ENCODE measurements around the gene RIPOR3. TPM values are rescaled to one million over a fixed set of nuclear protein-coding genes. Genes with fewer than 3 reads are reported as not detected.
A peak's percentile ranks its signal among the peaks of the same experiment; 100 is the strongest.

RIPOR3 gene
- total RNA-seq, 1 donor = 6.5 TPM

DNA sequence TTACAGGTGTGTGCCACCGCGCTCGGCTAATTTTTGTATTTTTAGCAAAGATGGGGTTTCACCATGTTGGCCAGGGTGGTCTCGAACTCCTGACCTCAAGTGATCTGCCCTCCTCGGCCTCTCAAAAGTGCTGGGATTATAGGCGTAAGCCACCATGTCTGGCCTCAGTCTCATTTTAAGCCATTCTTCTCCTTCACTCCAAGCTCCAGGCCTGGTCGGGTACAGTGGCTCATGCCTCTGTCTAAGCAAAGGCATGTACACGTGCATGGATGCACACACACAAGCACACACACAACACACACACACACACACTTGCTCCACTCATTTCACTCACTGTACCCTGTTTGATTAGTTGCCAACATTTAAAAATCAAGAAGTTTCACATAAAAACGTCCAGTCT, 32.3 kb upstream of the RIPOR3 start:
- no peak for DNase-seq (ENCODE audit: low read depth)
- H3K4me3 ChIP-seq (ENCODE audit: low read depth, low read length) = no peak overlapping the region
- TF ChIP-seq, protein P1, sequence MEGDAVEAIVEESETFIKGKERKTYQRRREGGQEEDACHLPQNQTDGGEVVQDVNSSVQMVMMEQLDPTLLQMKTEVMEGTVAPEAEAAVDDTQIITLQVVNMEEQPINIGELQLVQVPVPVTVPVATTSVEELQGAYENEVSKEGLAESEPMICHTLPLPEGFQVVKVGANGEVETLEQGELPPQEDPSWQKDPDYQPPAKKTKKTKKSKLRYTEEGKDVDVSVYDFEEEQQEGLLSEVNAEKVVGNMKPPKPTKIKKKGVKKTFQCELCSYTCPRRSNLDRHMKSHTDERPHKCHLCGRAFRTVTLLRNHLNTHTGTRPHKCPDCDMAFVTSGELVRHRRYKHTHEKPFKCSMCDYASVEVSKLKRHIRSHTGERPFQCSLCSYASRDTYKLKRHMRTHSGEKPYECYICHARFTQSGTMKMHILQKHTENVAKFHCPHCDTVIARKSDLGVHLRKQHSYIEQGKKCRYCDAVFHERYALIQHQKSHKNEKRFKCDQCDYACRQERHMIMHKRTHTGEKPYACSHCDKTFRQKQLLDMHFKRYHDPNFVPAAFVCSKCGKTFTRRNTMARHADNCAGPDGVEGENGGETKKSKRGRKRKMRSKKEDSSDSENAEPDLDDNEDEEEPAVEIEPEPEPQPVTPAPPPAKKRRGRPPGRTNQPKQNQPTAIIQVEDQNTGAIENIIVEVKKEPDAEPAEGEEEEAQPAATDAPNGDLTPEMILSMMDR (IDR thresholded peaks at IDR 0.05; ENCODE audit: insufficient read depth, low read length) = no peak

DNA sequence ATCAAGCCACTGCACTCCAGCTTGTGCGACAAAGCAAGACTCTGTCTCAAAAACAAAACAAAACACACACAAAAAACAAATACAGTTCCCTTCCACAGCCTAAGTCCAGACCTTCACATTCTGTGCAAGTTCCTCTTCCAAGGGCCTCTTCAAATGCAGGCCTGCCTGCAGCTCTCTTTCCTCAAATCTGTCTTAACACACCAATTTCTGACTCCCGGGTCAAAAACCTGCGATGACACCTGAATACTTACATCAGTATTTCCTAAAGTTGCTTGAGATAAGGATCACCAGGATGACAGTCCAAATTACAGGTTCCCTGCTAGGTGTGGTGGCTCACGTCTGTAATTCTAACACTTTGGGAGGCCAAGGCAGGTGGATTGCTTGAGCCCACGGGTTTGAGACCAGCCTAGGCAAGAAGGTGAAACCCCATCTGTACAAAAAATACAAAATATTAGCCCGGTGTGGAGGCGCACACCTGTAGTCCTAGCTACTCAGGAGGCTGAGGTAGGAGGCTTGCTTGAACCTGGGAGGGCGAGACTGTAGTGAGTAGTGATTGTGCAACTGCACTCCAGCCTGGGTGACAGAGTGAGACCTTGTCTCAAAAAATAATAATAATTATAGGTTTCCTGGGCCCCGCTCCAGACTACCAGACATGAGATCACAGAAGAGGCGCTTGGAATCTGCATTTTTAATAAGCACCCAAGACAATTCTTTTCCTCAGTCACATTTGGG, 31.2 kb upstream of the RIPOR3 start:
- TF ChIP-seq, protein P1 (IDR thresholded peaks at IDR 0.05; ENCODE audit: insufficient read depth, low read length) = no peak
- no peak for DNase-seq (ENCODE audit: low read depth)
- no peak overlapping the region for H3K4me3 ChIP-seq (ENCODE audit: low read depth, low read length)

GRCh38 chr20:50721881-50722281, 30.5 kb upstream of the RIPOR3 start:
- TF ChIP-seq, protein P1 (IDR thresholded peaks at IDR 0.05; ENCODE audit: insufficient read depth, low read length) = no peak
- no peak overlapping the region for H3K4me3 ChIP-seq (ENCODE audit: low read depth, low read length)
- no peak for DNase-seq (ENCODE audit: low read depth)

GRCh38 chr20:50720582-50720981, 29.2 kb upstream of the RIPOR3 start:
- DNase-seq (ENCODE audit: low read depth) = no peak
- H3K4me3 ChIP-seq (ENCODE audit: low read depth, low read length) = no peak overlapping the region
- TF ChIP-seq, protein P1 (IDR thresholded peaks at IDR 0.05; ENCODE audit: insufficient read depth, low read length) = peak; percentile 1

GRCh38 chr20:50720026-50720425, 28.7 kb upstream of the RIPOR3 start:
- DNase-seq (ENCODE audit: low read depth) = no peak
- no peak overlapping the region for H3K4me3 ChIP-seq (ENCODE audit: low read depth, low read length)
- TF ChIP-seq, protein P1 (IDR thresholded peaks at IDR 0.05; ENCODE audit: insufficient read depth, low read length) = no peak

DNA sequence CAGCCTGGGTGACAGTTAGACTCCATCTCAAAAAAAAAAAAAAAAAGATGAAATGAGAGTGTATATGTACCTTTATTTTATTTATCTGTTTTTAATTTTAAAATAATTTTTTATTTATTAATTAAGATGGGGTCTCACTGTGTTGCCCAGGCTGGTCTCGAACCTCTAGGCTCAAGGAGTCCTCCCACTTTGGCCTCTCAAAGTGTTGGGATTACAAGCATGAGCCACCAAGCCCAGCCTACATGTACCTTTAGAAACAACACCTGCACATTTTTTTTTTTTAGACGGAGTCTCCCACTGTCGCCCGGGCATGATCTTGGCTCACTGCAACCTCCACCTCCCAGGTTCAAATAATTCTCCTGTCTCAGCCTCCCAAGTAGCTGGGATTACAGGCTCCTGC, 28.0 kb upstream of the RIPOR3 start:
- H3K4me3 ChIP-seq (ENCODE audit: low read depth, low read length) = no peak overlapping the region
- DNase-seq (ENCODE audit: low read depth) = no peak
- TF ChIP-seq, protein P1 (IDR thresholded peaks at IDR 0.05; ENCODE audit: insufficient read depth, low read length) = no peak

Measured in fibroblast of the aortic adventitia (primary cell).